SU-DHL-6 (cell line): ENCODE results near the gene LRIG1.

Source experiments
- EZH2phosphoT487 ChIP-seq: fragments of 200-600 bp; sonication (generic), shearing (Covaris generic); conservative IDR thresholded peaks from 2 replicates; pipeline ENCODE4 v1.6.1; 2018; ENCODE audit warnings: mild to moderate bottlenecking, antibody characterized with exemption, low read length, moderate library complexity, mixed read lengths
- TF ChIP-seq, protein P1 (sequence below): fragments of 200-600 bp; sonication (generic); IDR thresholded peaks from one replicate; pipeline ENCODE4 v1.5.1; 2017; ENCODE audit warnings: antibody characterized with exemption, mild to moderate bottlenecking, low read length, moderate library complexity; ENCODE audit not compliant: insufficient read depth, poor library complexity, severe bottlenecking

DNA sequence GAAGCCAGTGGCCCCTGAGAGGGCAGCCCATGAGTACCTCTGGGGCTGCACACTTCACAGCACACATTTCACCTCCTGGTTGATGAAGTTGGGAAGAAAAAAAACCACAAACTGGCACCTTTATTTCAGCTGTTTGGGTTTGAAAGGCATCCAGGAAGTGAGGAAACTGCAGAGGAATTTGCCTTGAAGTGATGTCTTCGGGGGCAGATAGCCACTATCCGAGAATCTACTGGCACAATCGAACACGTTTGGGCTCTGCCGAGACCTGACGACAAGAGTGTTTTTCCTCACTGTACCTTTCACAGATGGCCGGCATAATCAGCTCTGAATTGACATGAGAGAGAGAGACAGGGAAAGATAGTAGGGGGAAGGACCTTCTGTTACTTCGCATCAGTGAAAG, 59.7 kb downstream of the LRIG1 start:
- TF ChIP-seq, protein P1, sequence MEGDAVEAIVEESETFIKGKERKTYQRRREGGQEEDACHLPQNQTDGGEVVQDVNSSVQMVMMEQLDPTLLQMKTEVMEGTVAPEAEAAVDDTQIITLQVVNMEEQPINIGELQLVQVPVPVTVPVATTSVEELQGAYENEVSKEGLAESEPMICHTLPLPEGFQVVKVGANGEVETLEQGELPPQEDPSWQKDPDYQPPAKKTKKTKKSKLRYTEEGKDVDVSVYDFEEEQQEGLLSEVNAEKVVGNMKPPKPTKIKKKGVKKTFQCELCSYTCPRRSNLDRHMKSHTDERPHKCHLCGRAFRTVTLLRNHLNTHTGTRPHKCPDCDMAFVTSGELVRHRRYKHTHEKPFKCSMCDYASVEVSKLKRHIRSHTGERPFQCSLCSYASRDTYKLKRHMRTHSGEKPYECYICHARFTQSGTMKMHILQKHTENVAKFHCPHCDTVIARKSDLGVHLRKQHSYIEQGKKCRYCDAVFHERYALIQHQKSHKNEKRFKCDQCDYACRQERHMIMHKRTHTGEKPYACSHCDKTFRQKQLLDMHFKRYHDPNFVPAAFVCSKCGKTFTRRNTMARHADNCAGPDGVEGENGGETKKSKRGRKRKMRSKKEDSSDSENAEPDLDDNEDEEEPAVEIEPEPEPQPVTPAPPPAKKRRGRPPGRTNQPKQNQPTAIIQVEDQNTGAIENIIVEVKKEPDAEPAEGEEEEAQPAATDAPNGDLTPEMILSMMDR, result no peak
- TF ChIP-seq EZH2phosphoT487, result no peak
